AG04450 (cell line): ENCODE results near the gene WWOX. TPM values are rescaled to one million over a fixed set of nuclear protein-coding genes. Genes with fewer than 3 reads are reported as not detected.

Source experiments
- CTCF ChIA-PET: fragments of 300-600, 350-600 bp; formaldehyde crosslinking; extraction: SDS; loops from one replicate; lab custom pipeline; 2022; ENCODE audit warnings: antibody characterized with exemption, inconsistent platforms; lab: Charles Lee
- POLR2A ChIA-PET: fragments of 350-600 bp; formaldehyde crosslinking; extraction: SDS; loops from one replicate; lab custom pipeline; 2021; ENCODE audit warnings: antibody characterized with exemption, inconsistent platforms; lab: Yijun Ruan, JAX
- DNase-seq: peaks from one replicate; pipeline ENCODE4 v3.0.0-alpha.2; 2011; ENCODE audit warnings: low read depth, low spot score
- H3K27ac ChIP-seq: one replicate; pipeline ENCODE4 v1.5.1; 2012; ENCODE audit warnings: low read depth, low read length, control low read depth
- H3K27me3 ChIP-seq: one replicate; pipeline ENCODE4 v1.6.0; 2012; ENCODE audit warnings: low read length; ENCODE audit not compliant: control insufficient read depth, insufficient read depth
- H3K4me3 ChIP-seq: 2 replicates; pipeline ENCODE4 v1.5.1; 2011; ENCODE audit warnings: mild to moderate bottlenecking, low read depth, low read length, control low read depth
- H3K9me3 ChIP-seq: 2 replicates; pipeline ENCODE4 v1.5.1; 2012; ENCODE audit warnings: low read length; ENCODE audit not compliant: control insufficient read depth, insufficient read depth
- CTCF ChIP-seq: IDR thresholded peaks from 2 replicates; pipeline ENCODE4 v1.5.1; 2011; ENCODE audit warnings: low read depth, low read length, control low read depth, inconsistent platforms
- polyA plus RNA-seq: library from polyadenylated mRNA; depleted of rRNA; stranded (reverse); fragments of >200 nt; gene quantifications from 2 replicates; pipeline ENCODE4 v1.2.3, GENCODE V29; 2011

WWOX gene
- polyA plus RNA-seq, 1 experiment = 2.1 TPM

GRCh38 chr16:78906135-78906534 lies 806.7 kb downstream of the WWOX start:
- Histone ChIP-seq H3K27me3 (no peaks in the 10 kb centered on the region), H3K9me3 (peaks cover 50% of the 10 kb centered on the region), H3K4me3 (no peak overlapping the region), H3K27ac (no peak overlapping the region)
- no peak for DNase-seq
- TF ChIP-seq CTCF = no peak
- ChIA-PET CTCF (no interaction called here), POLR2A (no interaction called here)

DNA sequence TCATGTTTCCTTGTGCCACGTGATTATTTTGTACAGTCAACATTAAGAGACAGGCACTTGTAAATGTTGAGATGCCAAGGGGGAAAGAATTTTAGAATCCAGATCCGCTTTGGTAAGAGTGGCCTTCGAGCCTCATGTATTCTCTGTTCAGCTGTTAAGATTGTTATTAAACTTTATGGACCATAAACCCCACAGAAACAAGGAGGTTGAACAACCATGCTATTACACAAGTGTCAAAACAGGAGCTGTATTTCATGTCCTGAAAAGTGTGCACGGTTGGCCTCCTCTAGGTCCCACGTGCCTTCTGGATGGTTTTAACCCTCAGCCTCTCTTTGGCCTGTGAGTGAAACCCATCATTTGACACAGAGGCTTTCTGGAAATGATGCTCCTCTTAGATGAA lies 809.8 kb downstream of the WWOX start:
- Histone ChIP-seq H3K27ac (no peak overlapping the region), H3K9me3 (peaks cover 46% of the 10 kb centered on the region; the same call in 1 of the 2 replicates), H3K27me3 (no peaks in the 10 kb centered on the region), H3K4me3 (no peak overlapping the region)
- ChIA-PET CTCF (no interaction called here), POLR2A (no interaction called here)
- TF ChIP-seq CTCF = no peak
- no peak for DNase-seq

- Histone ChIP-seq H3K4me3 (no peak overlapping the region), H3K27ac (no peak overlapping the region), H3K27me3 (no peaks in the 10 kb centered on the region), H3K9me3 (peaks cover 50% of the 10 kb centered on the region)
- ChIA-PET CTCF (no interaction called here), POLR2A (no interaction called here)
- no peak for TF ChIP-seq CTCF
- no peak for DNase-seq
Observed at GRCh38 chr16:78915811-78916345, 816.4 kb downstream of the WWOX start.

DNA sequence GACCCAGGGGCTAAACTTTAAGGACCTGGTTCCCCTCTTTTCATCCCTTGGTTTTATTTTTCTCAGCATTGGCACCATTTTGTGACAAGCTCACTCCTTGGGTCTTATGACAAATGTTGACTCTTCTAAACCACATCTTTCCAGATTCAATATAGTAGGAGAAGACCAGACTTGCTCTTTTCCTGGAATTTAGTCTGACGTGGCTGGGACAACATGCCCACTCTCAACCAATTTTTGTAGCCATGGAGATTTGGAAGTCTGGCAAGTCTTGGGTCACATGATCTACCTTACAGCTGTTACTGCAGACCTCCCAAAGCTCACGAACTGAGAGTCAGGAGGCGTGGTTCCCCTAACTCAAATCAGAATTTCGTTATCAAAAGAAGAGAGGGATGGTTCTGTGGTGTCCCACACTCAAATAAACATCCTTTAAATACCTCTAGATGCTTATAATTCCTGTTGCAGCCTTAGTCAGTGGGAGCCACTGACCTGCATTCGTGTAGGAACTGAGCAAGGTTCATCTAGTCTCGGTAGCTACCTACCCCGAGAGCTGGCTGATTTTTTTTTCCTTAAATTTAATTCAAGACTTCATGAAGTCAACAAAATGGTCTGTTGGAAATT lies 817.6 kb downstream of the WWOX start:
- no peak for TF ChIP-seq CTCF
- Histone ChIP-seq H3K4me3 (no peak overlapping the region), H3K27me3 (no peaks in the 10 kb centered on the region), H3K27ac (no peak overlapping the region), H3K9me3 (peaks cover 47% of the 10 kb centered on the region)
- POLR2A ChIA-PET = no interaction called here
- CTCF ChIA-PET = no interaction called here
- DNase-seq = no peak

DNA sequence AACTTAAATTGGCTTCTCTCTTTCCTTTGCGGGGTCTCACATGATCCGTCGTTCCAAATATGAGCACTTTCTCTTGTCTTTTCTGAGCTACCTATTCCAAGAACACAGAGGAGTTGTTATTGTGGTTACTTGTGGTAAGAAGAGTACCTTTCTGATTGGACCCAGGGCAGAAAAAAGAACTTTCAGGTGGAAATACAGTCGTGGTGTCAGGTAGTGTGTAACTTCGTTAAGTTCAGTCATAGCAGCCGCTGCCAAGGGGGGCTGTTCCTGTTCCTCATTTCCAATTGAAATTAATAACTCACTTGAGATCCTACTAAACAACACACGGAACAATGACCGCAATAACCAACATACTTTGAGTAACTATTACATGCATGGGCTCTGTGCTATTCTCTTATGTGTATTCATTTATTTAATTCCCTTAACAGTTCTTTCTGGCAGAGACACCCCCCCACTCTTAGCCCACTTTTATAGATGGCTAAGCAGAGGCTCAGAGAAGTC lies 819.4 kb downstream of the WWOX start:
- Histone ChIP-seq H3K9me3 (peaks cover 43% of the 10 kb centered on the region), H3K27ac (no peak overlapping the region), H3K4me3 (no peak overlapping the region), H3K27me3 (no peaks in the 10 kb centered on the region)
- no peak for DNase-seq
- TF ChIP-seq CTCF = no peak
- POLR2A ChIA-PET = no interaction called here
- CTCF ChIA-PET = no interaction called here
